Bladder microvascular endothelial cell (primary cell): Measurements from ENCODE around the gene RPE. TPM values are rescaled to one million over a fixed set of nuclear protein-coding genes. Genes with fewer than 3 reads are reported as not detected.

Source experiments
- total RNA-seq: library from RNA; depleted of rRNA; stranded (reverse); fragments of >200 nt; gene quantifications from 2 replicates; pipeline ENCODE4 v1.2.3, GENCODE V29; 2014

RPE gene
- 55.5 and 84.2 TPM in 2 replicates for total RNA-seq

GRCh38 chr2:210002158-210003157 is at the start of gene RPE:
Gene RPE, plus strand, starts transcription at chr2:210002638. Its CDS starts 24 bp downstream, at chr2:210002662.

Other genes starting within 250 kb of the RPE start
- gene UNC80, start 230.8 kb upstream of the RPE start, total RNA-seq: 0.13 TPM in 1 of 2 replicates, not detected in the other
- gene KANSL1L, start 168.8 kb downstream of the RPE start, total RNA-seq: 8.7 and 29.1 TPM in 2 replicates
- not detected in 2 replicates for gene ACADL, start 222.8 kb downstream of the RPE start, total RNA-seq